Erythroblast (primary cell): ENCODE measurements around the gene R3HDM2.

Source experiments
- GATA1 ChIP-seq: IDR thresholded peaks from 2 replicates; pipeline ENCODE4 v1.6.1; 2011; ENCODE audit warnings: low read depth, mild to moderate bottlenecking, control low read depth, low read length, moderate library complexity
- POLR2A ChIP-seq: IDR thresholded peaks from 2 replicates; pipeline ENCODE4 v1.6.1; 2011; ENCODE audit warnings: mild to moderate bottlenecking, low read length

GRCh38 chr12:57320639-57321038 is 110.2 kb downstream of the R3HDM2 start:
- TF ChIP-seq POLR2A (no peak), GATA1 (no peak)
